K562 (cell line): ENCODE data around the gene PPP2R3B. TPM values are rescaled to one million over a fixed set of nuclear protein-coding genes. Genes with fewer than 3 reads are reported as not detected.
A peak's percentile ranks its signal among the peaks of the same experiment; 100 is the strongest.

ENCODE experiments used
- ATF6 ChIP-seq: sonication (generic); formaldehyde crosslinking; IDR thresholded peaks from 2 replicates; pipeline ENCODE4 v1.4.0; 2020; ENCODE audit warnings: mild to moderate bottlenecking, missing genetic modification reagents
- BRD9 ChIP-seq: fragments of 450-650 bp; IDR thresholded peaks from 2 replicates; pipeline ENCODE4 v1.6.1; 2018; ENCODE audit warnings: low read depth; ENCODE audit not compliant: partially characterized antibody
- CTCF ChIP-seq, 3 experiments: IDR thresholded peaks in 2 of 3; conservative IDR thresholded peaks in 1 of 3; 2 replicates each; pipeline ENCODE4 v1.5.1; 2011 to 2012; ENCODE audit warnings: low read length in 3 of 3, mild to moderate bottlenecking in 3 of 3, control low read depth in 2 of 3, improper control_type of control experiment in 1 of 3, inconsistent platforms in 1 of 3, low read depth in 1 of 3, mixed read lengths in 1 of 3, moderate library complexity in 1 of 3; ENCODE audit not compliant: insufficient read depth in 2 of 3
- FOXJ2 ChIP-seq: fragments of 200-800 bp; sonication (Bioruptor generic); IDR thresholded peaks from 2 replicates; pipeline ENCODE4 v1.6.1; 2016; ENCODE audit warnings: missing genetic modification characterization, missing compliant biosample characterization
- L3MBTL2 ChIP-seq: fragments of 450-650 bp; IDR thresholded peaks from 2 replicates; pipeline ENCODE4 v1.6.1; 2016; ENCODE audit warnings: mild to moderate bottlenecking, moderate library complexity
- MNT ChIP-seq, 2 experiments: fragments of 450-650 bp; conservative IDR thresholded peaks; 2 replicates each; pipeline ENCODE4 v1.6.1; 2017; ENCODE audit warnings: mild to moderate bottlenecking in 2 of 2, moderate library complexity in 2 of 2
- POLR3G ChIP-seq: IDR thresholded peaks from 2 replicates; pipeline ENCODE4 v1.6.1; 2011; ENCODE audit not compliant: insufficient read length, insufficient replicate concordance; ENCODE audit errors: extremely low read depth
- RAD21 ChIP-seq, 2 experiments: fragments of 250-450 bp in 1 of 2; fragments of 450-650 bp in 1 of 2; sonication (Bioruptor Pico) in 1 of 2; formaldehyde crosslinking in 1 of 2; IDR thresholded peaks in 1 of 2; conservative IDR thresholded peaks in 1 of 2; 2 replicates each; pipeline versions ENCODE4 v1.4.0 to v1.8.0; 2020 to 2022; ENCODE audit warnings: mild to moderate bottlenecking in 2 of 2, moderate library complexity in 1 of 2
- RNF2 ChIP-seq: sonication (generic); IDR thresholded peaks from 2 replicates; pipeline ENCODE4 v1.6.1; 2016
- SMAD3 ChIP-seq: fragments of 450-650 bp; formaldehyde crosslinking; conservative IDR thresholded peaks from 2 replicates; pipeline ENCODE4 v1.4.0; 2020; ENCODE audit warnings: mild to moderate bottlenecking
- SRSF3 ChIP-seq: fragments of 200-400 bp; formaldehyde crosslinking; IDR thresholded peaks from 2 replicates; pipeline ENCODE4 v1.6.1; 2016; ENCODE audit warnings: mild to moderate bottlenecking, low read length, moderate library complexity; ENCODE audit not compliant: insufficient read depth
- TAF1 ChIP-seq: IDR thresholded peaks from 2 replicates; pipeline ENCODE4 v1.6.1; 2011; ENCODE audit warnings: mild to moderate bottlenecking, low read length, moderate library complexity; ENCODE audit not compliant: insufficient read depth, control insufficient read depth, severe bottlenecking; ENCODE audit errors: extremely low read depth
- TOE1 ChIP-seq, 2 experiments: fragments of 450-650 bp in 1 of 2; sonication (generic) in 1 of 2; formaldehyde crosslinking in 1 of 2; IDR thresholded peaks; 2 replicates each; pipeline versions ENCODE4 v1.7.1 to v1.8.0; 2016 to 2022; ENCODE audit warnings: borderline replicate concordance in 2 of 2, mild to moderate bottlenecking in 2 of 2, antibody characterized with exemption in 1 of 2, inconsistent platforms in 1 of 2, low read depth in 1 of 2, missing genetic modification reagents in 1 of 2, moderate library complexity in 1 of 2
- ZFX ChIP-seq: sonication (generic); formaldehyde crosslinking; IDR thresholded peaks from 2 replicates; pipeline ENCODE4 v1.8.0; 2022; ENCODE audit warnings: mild to moderate bottlenecking, missing genetic modification reagents, moderate library complexity
- polyA plus RNA-seq, 8 experiments: library from polyadenylated mRNA; depleted of rRNA in 4 of 8; stranded (reverse) in 5 of 8; unstranded in 3 of 8; fragments of >200 nt; fragmentation: Nextera tagmentation in 2 of 8; fragmentation: Illumina TruSeq in 1 of 8; extraction: Ambion mirVana in 2 of 8; extraction: Trizol in 1 of 8; gene quantifications; 2 replicates each; pipeline versions ENCODE4 v1.2.1 to v1.2.3, GENCODE V29; 2011 to 2014; ENCODE audit warnings: inconsistent platforms in 1 of 8, missing spikeins in 1 of 8
- total RNA-seq, 7 experiments: library from RNA; depleted of rRNA in 6 of 7; stranded (reverse); fragments of >200 nt in 6 of 7; fragmentation: Illumina TruSeq in 2 of 7; extraction: Trizol in 2 of 7; gene quantifications; 2 replicates each; pipeline versions ENCODE4 v1.2.1 to v1.2.3, GENCODE V29; 2011 to 2021; ENCODE audit warnings: low replicate concordance in 1 of 7
- TF ChIP-seq, protein P1 (sequence below): fragments of 450-650 bp; IDR thresholded peaks from 2 replicates; pipeline ENCODE4 v1.6.1; 2016; ENCODE audit warnings: low read depth, mild to moderate bottlenecking, moderate library complexity
- TF ChIP-seq, protein P2 (sequence below): fragments of 150-350 bp; IDR thresholded peaks from 2 replicates; pipeline ENCODE4 v1.6.1; 2014; ENCODE audit warnings: low read depth, mild to moderate bottlenecking, low read length, borderline replicate concordance

Gene PPP2R3B
- total and polyA plus RNA-seq, 9 of the 15 experiments (the other 6 are each of a cell fraction or from before 2014, with no cell fraction given): 0.04 to 18.2 (median 8.2) TPM; not detected in 1

DNA sequence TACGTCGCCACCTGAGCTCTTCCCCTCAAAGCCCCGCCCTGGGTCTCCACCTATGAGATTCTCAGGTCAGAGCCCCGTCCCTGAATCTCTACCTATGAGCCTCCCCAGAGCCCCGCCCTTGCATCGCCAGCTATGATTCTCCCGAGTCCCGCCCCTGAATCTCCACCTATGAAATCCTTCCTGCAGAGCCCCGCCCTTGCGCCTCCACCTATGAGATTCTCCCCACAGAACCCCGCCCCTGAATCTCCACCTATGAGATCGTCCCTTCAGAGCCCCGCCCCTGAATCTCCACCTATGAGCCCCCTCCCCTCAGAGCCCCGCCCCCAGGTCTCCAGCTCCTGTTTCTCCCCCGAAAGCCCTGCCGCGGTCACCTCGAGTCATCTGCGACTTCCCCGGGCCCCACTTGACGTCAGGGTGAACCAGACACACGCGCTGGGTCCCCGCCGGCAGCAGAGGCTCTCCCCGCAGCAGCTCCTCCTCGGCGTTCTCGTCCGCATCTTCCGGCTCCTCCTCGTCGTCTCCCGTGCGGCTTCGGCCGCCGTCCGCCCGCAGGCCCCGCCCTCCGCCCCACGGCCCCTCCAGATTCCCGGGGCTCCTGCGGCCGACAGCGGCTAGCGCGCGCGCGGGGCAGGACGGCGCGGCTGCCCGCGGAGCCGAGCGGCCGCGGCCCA lies 68.5 kb downstream of the PPP2R3B start (continued):
- TF ChIP-seq BRD9 (no peak), FOXJ2 (tag) (no peak), RAD21 (CRISPR knock-in tag; conservative IDR thresholded peaks at IDR 0.05 in 1 of 2, IDR thresholded peaks at IDR 0.05 in 1 of 2) (no peak), TOE1 (IDR thresholded peaks at IDR 0.05; ENCODE audit: borderline replicate concordance) (no peak), TOE1 (CRISPR knock-in tag; IDR thresholded peaks at IDR 0.05; ENCODE audit: borderline replicate concordance, low read depth) (no peak), ATF6 (CRISPR knock-in tag) (no peak), SMAD3 (CRISPR knock-in tag) (no peak), MNT (conservative IDR thresholded peaks at IDR 0.05) (0 out of 4 replicates have a peak, but pooled peaks of 1 of the 2 experiments have one; percentile 2), L3MBTL2 (no peak; the same call in 1 of the 2 replicates), ZFX (CRISPR knock-in tag) (peak; percentile 79; the same call in 1 of the 2 replicates), CTCF (IDR thresholded peaks at IDR 0.05 in 2 of 3, conservative IDR thresholded peaks at IDR 0.05 in 1 of 3; ENCODE audit: insufficient read depth in 2 of 3, low read depth in 1 of 3, low read length in 3 of 3) (no peak), POLR3G (no peak), RNF2 (no peak), SRSF3 (no peak), TAF1 (peak; percentile 50)
- TF ChIP-seq, protein P1, sequence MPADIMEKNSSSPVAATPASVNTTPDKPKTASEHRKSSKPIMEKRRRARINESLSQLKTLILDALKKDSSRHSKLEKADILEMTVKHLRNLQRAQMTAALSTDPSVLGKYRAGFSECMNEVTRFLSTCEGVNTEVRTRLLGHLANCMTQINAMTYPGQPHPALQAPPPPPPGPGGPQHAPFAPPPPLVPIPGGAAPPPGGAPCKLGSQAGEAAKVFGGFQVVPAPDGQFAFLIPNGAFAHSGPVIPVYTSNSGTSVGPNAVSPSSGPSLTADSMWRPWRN: no peak
- TF ChIP-seq, protein P2, sequence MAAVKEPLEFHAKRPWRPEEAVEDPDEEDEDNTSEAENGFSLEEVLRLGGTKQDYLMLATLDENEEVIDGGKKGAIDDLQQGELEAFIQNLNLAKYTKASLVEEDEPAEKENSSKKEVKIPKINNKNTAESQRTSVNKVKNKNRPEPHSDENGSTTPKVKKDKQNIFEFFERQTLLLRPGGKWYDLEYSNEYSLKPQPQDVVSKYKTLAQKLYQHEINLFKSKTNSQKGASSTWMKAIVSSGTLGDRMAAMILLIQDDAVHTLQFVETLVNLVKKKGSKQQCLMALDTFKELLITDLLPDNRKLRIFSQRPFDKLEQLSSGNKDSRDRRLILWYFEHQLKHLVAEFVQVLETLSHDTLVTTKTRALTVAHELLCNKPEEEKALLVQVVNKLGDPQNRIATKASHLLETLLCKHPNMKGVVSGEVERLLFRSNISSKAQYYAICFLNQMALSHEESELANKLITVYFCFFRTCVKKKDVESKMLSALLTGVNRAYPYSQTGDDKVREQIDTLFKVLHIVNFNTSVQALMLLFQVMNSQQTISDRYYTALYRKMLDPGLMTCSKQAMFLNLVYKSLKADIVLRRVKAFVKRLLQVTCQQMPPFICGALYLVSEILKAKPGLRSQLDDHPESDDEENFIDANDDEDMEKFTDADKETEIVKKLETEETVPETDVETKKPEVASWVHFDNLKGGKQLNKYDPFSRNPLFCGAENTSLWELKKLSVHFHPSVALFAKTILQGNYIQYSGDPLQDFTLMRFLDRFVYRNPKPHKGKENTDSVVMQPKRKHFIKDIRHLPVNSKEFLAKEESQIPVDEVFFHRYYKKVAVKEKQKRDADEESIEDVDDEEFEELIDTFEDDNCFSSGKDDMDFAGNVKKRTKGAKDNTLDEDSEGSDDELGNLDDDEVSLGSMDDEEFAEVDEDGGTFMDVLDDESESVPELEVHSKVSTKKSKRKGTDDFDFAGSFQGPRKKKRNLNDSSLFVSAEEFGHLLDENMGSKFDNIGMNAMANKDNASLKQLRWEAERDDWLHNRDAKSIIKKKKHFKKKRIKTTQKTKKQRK: peak; percentile 73; the same call in 1 of the 2 replicates
